ENCODE results near the gene CRLF1.

CRLF1 gene, protein sequence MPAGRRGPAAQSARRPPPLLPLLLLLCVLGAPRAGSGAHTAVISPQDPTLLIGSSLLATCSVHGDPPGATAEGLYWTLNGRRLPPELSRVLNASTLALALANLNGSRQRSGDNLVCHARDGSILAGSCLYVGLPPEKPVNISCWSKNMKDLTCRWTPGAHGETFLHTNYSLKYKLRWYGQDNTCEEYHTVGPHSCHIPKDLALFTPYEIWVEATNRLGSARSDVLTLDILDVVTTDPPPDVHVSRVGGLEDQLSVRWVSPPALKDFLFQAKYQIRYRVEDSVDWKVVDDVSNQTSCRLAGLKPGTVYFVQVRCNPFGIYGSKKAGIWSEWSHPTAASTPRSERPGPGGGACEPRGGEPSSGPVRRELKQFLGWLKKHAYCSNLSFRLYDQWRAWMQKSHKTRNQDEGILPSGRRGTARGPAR

DNA sequence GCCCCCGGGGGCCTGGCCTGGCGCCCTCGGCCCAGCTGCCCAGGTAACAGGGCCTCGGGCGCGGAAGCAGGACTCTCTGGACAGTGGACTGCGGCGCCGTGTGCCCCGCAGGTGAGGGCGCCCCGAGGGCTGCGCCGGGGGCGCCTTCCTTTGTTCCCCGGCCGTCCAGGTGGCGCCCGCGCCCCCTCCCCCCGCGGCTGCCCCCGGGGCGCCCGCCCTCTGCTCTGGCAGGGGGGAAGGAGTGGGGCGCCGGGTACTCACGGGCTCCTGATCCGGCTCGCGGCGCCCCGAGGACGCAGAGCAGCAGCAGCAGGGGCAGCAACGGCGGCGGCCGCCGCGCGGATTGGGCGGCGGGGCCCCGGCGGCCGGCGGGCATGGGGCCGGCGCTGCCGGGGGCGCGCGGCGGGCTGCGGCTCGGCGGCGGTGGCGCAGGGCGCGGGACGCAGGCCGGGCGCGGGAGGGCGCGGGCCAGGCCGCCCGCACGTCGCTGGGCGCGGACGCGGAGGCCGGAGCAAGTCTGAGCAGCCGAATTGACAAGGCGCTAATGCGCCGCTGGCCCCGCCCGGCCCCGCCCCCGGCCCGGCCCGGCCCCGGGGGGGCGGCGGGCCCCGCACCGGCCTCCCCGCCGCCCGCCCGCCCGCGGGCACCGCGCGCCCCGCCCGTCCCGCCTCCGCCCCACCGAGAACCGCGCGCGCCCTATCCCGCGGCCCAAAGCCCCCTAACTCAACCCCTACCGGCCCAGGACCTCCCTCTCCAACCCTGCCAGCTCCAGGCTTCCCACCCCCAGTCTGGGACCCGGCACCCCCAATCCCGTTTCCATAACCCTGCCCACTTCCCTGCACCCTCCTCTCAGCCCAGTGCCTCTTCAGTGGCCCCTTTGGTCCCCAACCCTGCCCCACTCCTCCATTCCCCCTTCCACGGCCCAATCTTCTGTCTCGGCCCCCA is at the start of gene CRLF1:
Gene CRLF1, minus strand, starts transcription at position 519 of the 945 bp plus-strand sequence. Its CDS starts 143 bp downstream, at position 376.
- H3K4me1 ChIP-seq (ENCODE audit: control insufficient read depth in 2 of 2, insufficient read depth in 2 of 2, low read length in 2 of 2): peaks cover 0 to 7% of the 10 kb centered on the region in 2 donors
- peaks cover 62% of the 10 kb centered on the region in 2 donors for H3K27me3 ChIP-seq (ENCODE audit: control insufficient read depth in 2 of 2, insufficient read depth in 2 of 2, low read length in 2 of 2)
- no peaks in the 10 kb centered on the region for H3K9me3 ChIP-seq (ENCODE audit: control insufficient read depth in 2 of 2, low read length in 2 of 2)
- H3K4me3 ChIP-seq (ENCODE audit: low read length in 2 of 2): no peak within 1 kb of the TSS
- no peak within 1 kb of the TSS for H3K27ac ChIP-seq (ENCODE audit: low read depth in 2 of 2, low read length in 2 of 2)
- no peaks in the 10 kb centered on the region for H3K36me3 ChIP-seq (ENCODE audit: control insufficient read depth in 2 of 2, insufficient read depth in 2 of 2, low read length in 2 of 2)
- no peak within 1 kb of the TSS for H3K9ac ChIP-seq (ENCODE audit: low read depth in 1 of 2, low read length in 2 of 2)

DNA sequence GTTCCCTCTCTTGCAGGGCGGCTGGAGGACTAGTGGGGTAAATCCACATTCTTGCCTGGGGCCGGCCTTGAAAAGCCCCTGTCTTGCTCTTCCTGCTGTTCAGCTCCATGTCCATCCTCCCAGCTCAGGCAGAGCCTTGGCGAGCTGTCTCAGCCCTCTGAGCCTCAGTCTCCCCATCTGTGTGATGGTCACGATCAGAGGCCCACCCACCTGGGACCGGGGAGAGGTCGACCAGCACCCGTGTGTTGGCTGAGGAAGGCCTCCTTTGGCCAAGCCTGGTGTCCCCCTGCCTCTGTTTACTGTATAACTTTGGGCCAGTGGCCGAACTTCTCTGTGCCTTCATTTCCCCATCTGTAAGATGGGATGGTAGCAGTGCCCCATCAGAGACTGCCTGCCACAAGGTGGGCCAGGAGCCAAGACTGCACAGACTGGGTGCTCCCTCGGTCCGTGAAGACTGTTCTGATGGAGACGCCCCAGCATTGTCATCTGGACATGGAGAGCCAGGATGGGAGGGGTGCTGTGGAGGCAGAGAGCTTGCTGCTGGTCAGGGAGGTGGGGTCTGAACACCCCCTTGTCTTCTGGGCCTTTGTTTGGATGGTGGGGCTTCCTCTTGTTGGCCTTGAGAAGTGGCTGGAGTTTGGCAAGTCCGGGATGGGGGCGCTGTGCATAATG is 48.7 kb upstream of the CRLF1 start:
- H3K36me3 ChIP-seq (ENCODE audit: control insufficient read depth in 2 of 2, insufficient read depth in 2 of 2, low read length in 2 of 2): no peaks in the 10 kb centered on the region
- no peaks in the 10 kb centered on the region for H3K27me3 ChIP-seq (ENCODE audit: control insufficient read depth in 2 of 2, insufficient read depth in 2 of 2, low read length in 2 of 2)
- H3K9ac ChIP-seq (ENCODE audit: low read depth in 1 of 2, low read length in 2 of 2): no peak overlapping the region
- H3K4me3 ChIP-seq (ENCODE audit: low read length in 2 of 2): no peak overlapping the region
- H3K27ac ChIP-seq (ENCODE audit: low read depth in 2 of 2, low read length in 2 of 2): no peak overlapping the region
- H3K9me3 ChIP-seq (ENCODE audit: control insufficient read depth in 2 of 2, low read length in 2 of 2): no peaks in the 10 kb centered on the region
- peaks cover 0 to 5% of the 10 kb centered on the region in 2 donors for H3K4me1 ChIP-seq (ENCODE audit: control insufficient read depth in 2 of 2, insufficient read depth in 2 of 2, low read length in 2 of 2)

DNA sequence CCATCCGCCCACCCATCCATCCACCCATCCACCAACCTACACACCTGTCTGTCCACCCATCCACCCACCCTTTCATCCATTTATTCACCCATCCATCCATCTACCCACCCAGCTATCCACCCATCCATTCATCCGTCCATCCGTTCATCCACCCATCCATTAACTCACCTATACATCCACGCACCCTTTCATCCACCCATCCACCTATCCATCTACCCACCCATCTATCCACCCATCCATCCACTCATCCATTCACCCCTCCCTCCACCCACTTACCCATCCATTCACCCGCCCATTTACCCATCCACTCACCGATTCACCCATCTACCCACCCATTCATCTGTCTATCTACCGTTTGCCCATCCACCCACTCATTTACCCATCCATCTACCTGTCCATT is 47.9 kb upstream of the CRLF1 start:
- Histone ChIP-seq H3K27me3 (ENCODE audit: control insufficient read depth in 2 of 2, insufficient read depth in 2 of 2, low read length in 2 of 2) (no peaks in the 10 kb centered on the region), H3K36me3 (ENCODE audit: control insufficient read depth in 2 of 2, insufficient read depth in 2 of 2, low read length in 2 of 2) (no peaks in the 10 kb centered on the region), H3K9ac (ENCODE audit: low read depth in 1 of 2, low read length in 2 of 2) (no peak overlapping the region), H3K27ac (ENCODE audit: low read depth in 2 of 2, low read length in 2 of 2) (no peak overlapping the region), H3K4me3 (ENCODE audit: low read length in 2 of 2) (no peak overlapping the region), H3K4me1 (ENCODE audit: control insufficient read depth in 2 of 2, insufficient read depth in 2 of 2, low read length in 2 of 2) (peaks cover 2 to 4% of the 10 kb centered on the region in 2 donors), H3K9me3 (ENCODE audit: control insufficient read depth in 2 of 2, low read length in 2 of 2) (no peaks in the 10 kb centered on the region)

DNA sequence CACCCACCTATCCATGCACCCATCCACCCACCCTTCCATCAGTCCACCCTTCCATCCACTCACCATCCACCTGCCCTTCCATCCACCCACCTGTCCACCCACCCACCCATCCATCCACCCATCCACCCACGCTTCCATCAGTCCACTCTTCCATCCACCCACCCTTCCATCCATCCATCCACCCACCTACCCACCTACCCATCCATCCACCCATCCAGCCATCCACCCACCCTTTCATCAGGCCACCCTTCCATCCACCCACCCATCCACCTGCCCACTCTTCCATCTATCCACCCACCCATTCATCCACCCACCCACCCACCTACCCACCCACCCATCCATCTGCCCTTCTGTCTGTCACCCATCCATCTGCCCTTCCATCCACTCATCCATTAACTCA is 47.3 kb upstream of the CRLF1 start:
- no peak overlapping the region for H3K9ac ChIP-seq (ENCODE audit: low read depth in 1 of 2, low read length in 2 of 2)
- no peak overlapping the region for H3K4me3 ChIP-seq (ENCODE audit: low read length in 2 of 2)
- no peak overlapping the region for H3K27ac ChIP-seq (ENCODE audit: low read depth in 2 of 2, low read length in 2 of 2)
- peaks cover 7 to 10% of the 10 kb centered on the region in 2 donors for H3K4me1 ChIP-seq (ENCODE audit: control insufficient read depth in 2 of 2, insufficient read depth in 2 of 2, low read length in 2 of 2)
- H3K36me3 ChIP-seq (ENCODE audit: control insufficient read depth in 2 of 2, insufficient read depth in 2 of 2, low read length in 2 of 2): no peaks in the 10 kb centered on the region
- H3K27me3 ChIP-seq (ENCODE audit: control insufficient read depth in 2 of 2, insufficient read depth in 2 of 2, low read length in 2 of 2): no peaks in the 10 kb centered on the region
- no peaks in the 10 kb centered on the region for H3K9me3 ChIP-seq (ENCODE audit: control insufficient read depth in 2 of 2, low read length in 2 of 2)

DNA sequence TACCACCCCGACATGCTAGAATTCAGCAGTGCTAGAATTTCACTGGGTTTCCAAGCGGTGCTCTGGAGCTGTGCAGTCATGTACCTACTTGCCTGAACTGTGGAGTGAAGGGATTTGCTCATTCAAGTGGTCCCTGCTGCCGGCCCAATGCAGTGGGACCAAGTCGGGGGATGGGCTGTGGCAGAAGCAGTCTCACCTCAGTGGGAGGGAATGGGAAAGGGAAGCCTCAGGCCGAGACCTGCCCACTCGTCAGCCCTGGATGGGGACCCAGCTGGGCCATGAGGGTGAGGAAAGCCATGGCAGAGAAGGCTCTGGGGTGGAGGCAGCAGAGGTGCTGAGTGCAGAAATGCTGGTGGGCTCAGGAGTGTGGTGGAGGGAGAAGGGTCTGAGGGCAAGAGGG is 45.1 kb upstream of the CRLF1 start:
- H3K27me3 ChIP-seq (ENCODE audit: control insufficient read depth in 2 of 2, insufficient read depth in 2 of 2, low read length in 2 of 2): no peaks in the 10 kb centered on the region
- H3K4me1 ChIP-seq (ENCODE audit: control insufficient read depth in 2 of 2, insufficient read depth in 2 of 2, low read length in 2 of 2): peaks cover 12 to 13% of the 10 kb centered on the region in 2 donors
- no peaks in the 10 kb centered on the region for H3K9me3 ChIP-seq (ENCODE audit: control insufficient read depth in 2 of 2, low read length in 2 of 2)
- no peaks in the 10 kb centered on the region for H3K36me3 ChIP-seq (ENCODE audit: control insufficient read depth in 2 of 2, insufficient read depth in 2 of 2, low read length in 2 of 2)
- no peak overlapping the region for H3K4me3 ChIP-seq (ENCODE audit: low read length in 2 of 2)
- H3K27ac ChIP-seq (ENCODE audit: low read depth in 2 of 2, low read length in 2 of 2): no peak overlapping the region
- no peak overlapping the region for H3K9ac ChIP-seq (ENCODE audit: low read depth in 1 of 2, low read length in 2 of 2)

DNA sequence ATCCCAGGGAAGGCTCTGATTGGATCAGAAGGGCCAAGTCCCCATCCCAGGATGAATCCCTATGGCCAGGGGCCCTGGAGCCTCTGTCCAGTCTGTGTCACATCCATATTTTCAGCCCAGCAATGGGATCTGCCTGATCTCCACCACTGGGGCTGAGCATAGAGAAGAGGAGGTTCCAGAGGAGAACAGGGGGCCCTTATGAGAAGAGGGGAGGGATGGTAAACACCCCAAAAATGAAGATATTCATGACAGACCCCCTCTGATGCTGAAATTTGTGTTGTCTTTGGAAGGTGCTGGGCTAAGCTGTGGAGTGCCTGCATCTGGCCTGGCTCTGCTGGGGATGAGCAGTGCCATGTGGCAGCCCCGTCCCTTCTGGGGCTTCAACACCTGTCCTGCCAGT is 44.7 kb upstream of the CRLF1 start:
- Histone ChIP-seq H3K27ac (ENCODE audit: low read depth in 2 of 2, low read length in 2 of 2) (peak overlapping the region in 1 of 2 donors; percentile 71), H3K9me3 (ENCODE audit: control insufficient read depth in 2 of 2, low read length in 2 of 2) (no peaks in the 10 kb centered on the region), H3K4me3 (ENCODE audit: low read length in 2 of 2) (no peak overlapping the region), H3K9ac (ENCODE audit: low read depth in 1 of 2, low read length in 2 of 2) (no peak overlapping the region), H3K4me1 (ENCODE audit: control insufficient read depth in 2 of 2, insufficient read depth in 2 of 2, low read length in 2 of 2) (peaks cover 12 to 13% of the 10 kb centered on the region in 2 donors), H3K36me3 (ENCODE audit: control insufficient read depth in 2 of 2, insufficient read depth in 2 of 2, low read length in 2 of 2) (no peaks in the 10 kb centered on the region), H3K27me3 (ENCODE audit: control insufficient read depth in 2 of 2, insufficient read depth in 2 of 2, low read length in 2 of 2) (no peaks in the 10 kb centered on the region)

DNA sequence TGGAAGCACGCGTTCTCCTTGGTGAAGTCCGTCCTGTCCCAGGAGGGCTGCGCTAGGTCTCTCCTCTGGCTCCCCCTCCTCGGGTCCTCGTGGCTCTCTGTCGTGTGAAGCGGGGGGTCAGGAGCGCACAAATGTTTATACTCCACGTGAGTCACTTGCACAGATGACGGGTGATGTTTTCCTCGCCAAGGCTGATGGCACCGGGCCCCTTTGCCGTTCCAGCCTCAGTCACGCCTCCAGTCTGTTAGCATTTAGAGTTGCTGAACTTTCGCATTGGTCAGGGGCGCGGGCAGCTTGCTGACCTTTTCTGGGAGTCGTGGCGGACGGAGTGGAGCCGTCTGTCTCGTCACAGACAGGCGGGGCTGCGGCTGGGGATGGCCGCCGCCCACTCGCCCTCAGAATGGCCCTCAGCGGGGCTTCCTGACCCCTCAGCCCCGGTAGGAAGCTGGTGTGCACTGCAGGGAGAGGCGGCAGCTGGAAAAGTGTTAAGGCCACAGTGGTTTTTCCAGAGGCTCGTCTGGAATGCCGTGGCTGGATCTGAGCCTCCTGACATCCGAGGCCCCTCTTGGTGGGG is 44.0 kb upstream of the CRLF1 start:
- peak overlapping the region; percentile 71 for H3K27ac ChIP-seq (ENCODE audit: low read depth in 2 of 2, low read length in 2 of 2)
- peaks cover 12 to 13% of the 10 kb centered on the region in 2 donors for H3K4me1 ChIP-seq (ENCODE audit: control insufficient read depth in 2 of 2, insufficient read depth in 2 of 2, low read length in 2 of 2)
- peak overlapping the region in 1 of 2 donors; percentile 14 for H3K9ac ChIP-seq (ENCODE audit: low read depth in 1 of 2, low read length in 2 of 2)
- peak overlapping the region in 1 of 2 donors; percentile 9 for H3K4me3 ChIP-seq (ENCODE audit: low read length in 2 of 2)
- no peaks in the 10 kb centered on the region for H3K9me3 ChIP-seq (ENCODE audit: control insufficient read depth in 2 of 2, low read length in 2 of 2)
- H3K36me3 ChIP-seq (ENCODE audit: control insufficient read depth in 2 of 2, insufficient read depth in 2 of 2, low read length in 2 of 2): no peaks in the 10 kb centered on the region
- no peaks in the 10 kb centered on the region for H3K27me3 ChIP-seq (ENCODE audit: control insufficient read depth in 2 of 2, insufficient read depth in 2 of 2, low read length in 2 of 2)

DNA sequence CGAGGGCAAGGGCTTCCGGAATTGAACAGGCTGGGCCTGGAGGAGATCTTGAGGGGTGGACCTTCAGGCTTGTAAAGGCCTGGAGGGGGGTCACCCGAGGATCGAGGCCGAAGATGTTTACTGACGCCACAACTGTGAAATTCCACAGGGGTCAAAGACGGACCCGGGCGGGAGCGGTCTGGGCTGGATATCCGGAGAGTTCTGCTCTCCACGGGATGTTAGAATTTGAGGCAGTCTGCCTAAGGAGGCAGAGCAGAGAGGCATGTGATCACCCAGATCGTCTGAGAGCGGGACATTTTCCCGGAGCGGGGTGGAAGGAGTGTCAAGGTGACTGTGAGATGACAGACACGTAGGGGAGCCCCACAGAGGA is 43.4 kb upstream of the CRLF1 start:
- H3K9me3 ChIP-seq (ENCODE audit: control insufficient read depth in 2 of 2, low read length in 2 of 2): no peaks in the 10 kb centered on the region
- H3K27ac ChIP-seq (ENCODE audit: low read depth in 2 of 2, low read length in 2 of 2): peak overlapping the region; percentile 71
- H3K36me3 ChIP-seq (ENCODE audit: control insufficient read depth in 2 of 2, insufficient read depth in 2 of 2, low read length in 2 of 2): no peaks in the 10 kb centered on the region
- no peaks in the 10 kb centered on the region for H3K27me3 ChIP-seq (ENCODE audit: control insufficient read depth in 2 of 2, insufficient read depth in 2 of 2, low read length in 2 of 2)
- peak overlapping the region in 1 of 2 donors; percentile 17 for H3K9ac ChIP-seq (ENCODE audit: low read depth in 1 of 2, low read length in 2 of 2)
- peak overlapping the region in 1 of 2 donors; percentile 9 for H3K4me3 ChIP-seq (ENCODE audit: low read length in 2 of 2)
- H3K4me1 ChIP-seq (ENCODE audit: control insufficient read depth in 2 of 2, insufficient read depth in 2 of 2, low read length in 2 of 2): peaks cover 12 to 13% of the 10 kb centered on the region in 2 donors

DNA sequence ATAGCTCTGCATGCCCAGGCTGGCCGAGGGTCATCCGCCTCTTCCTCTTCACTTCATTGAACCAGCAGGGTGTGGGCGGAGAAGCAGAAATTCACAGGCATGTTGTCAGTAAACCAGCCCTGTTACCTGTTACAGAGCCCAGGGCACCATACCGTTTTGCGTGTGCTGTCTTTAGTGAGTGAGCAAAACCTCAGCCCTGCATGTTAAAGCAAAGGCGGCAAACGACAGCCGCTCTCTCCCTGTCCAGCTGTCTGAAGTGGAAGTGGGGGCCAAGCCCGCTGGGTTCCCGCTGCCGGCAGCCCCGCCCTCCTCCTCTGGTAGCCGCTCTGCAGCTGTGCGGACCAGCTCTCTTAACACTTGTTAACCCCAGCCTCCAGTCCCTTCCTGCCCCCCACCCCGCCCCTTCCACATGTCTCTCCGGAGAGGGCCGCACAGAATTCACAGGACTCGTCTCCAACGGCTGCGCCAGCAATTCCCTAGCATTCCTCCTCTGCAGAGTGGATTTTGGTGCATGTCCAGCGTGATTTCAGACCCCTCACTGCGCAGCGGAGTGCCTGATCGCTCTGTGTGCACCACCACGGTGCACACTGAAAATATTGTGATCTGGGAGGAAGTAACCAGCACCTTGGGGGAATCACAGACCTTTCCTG is 42.9 kb upstream of the CRLF1 start:
- Histone ChIP-seq H3K27ac (ENCODE audit: low read depth in 2 of 2, low read length in 2 of 2) (peak overlapping the region; percentile 71), H3K9ac (ENCODE audit: low read depth in 1 of 2, low read length in 2 of 2) (peak overlapping the region in 1 of 2 donors; percentile 14), H3K36me3 (ENCODE audit: control insufficient read depth in 2 of 2, insufficient read depth in 2 of 2, low read length in 2 of 2) (no peaks in the 10 kb centered on the region), H3K4me3 (ENCODE audit: low read length in 2 of 2) (peak overlapping the region in 1 of 2 donors; percentile 9), H3K4me1 (ENCODE audit: control insufficient read depth in 2 of 2, insufficient read depth in 2 of 2, low read length in 2 of 2) (peaks cover 12 to 13% of the 10 kb centered on the region in 2 donors), H3K27me3 (ENCODE audit: control insufficient read depth in 2 of 2, insufficient read depth in 2 of 2, low read length in 2 of 2) (no peaks in the 10 kb centered on the region), H3K9me3 (ENCODE audit: control insufficient read depth in 2 of 2, low read length in 2 of 2) (no peaks in the 10 kb centered on the region)
